HG02943 (cell line): ENCODE data around the gene FRAT1.

ENCODE experiments used
- ATAC-seq: cut with Tn5 transposase; IDR thresholded peaks from one replicate; pipeline ENCODE4 v1.9.1; 2021; ENCODE audit warnings: mild to moderate bottlenecking, low read depth, moderate library complexity; ENCODE audit not compliant: unreplicated experiment

FRAT1 gene

GRCh38 chr10:97363071-97363470 lies 44.0 kb downstream of the FRAT1 start:
- no peak for ATAC-seq

DNA sequence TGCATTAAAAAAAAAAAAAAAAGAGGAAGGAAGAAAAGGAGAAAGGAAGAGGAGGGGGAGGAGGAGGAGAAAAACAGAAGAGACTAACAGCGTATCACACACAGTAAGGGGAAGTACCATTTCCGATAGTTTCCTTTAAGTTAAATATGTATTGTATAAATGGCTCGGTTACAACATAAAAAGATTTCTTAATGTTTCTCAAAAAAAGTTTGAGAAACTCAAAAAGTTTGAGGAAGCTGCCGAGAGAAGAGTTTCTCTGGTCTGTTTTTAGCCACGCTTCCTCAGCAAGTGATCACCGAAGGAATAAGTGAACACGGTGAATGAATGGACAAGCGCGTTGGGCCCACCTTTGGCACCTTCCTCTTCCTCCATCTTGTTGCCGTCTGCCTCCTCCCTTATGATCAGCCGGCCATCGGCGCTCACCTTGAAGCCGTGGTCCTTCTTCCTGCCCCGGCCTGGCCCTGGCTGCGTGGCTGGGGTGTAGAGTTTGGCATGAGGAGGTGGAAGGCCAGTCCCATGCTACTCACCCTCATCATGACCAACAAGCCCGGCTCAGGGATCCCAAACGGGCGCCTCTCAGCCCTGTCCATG lies 46.8 kb downstream of the FRAT1 start:
- no peak for ATAC-seq

DNA sequence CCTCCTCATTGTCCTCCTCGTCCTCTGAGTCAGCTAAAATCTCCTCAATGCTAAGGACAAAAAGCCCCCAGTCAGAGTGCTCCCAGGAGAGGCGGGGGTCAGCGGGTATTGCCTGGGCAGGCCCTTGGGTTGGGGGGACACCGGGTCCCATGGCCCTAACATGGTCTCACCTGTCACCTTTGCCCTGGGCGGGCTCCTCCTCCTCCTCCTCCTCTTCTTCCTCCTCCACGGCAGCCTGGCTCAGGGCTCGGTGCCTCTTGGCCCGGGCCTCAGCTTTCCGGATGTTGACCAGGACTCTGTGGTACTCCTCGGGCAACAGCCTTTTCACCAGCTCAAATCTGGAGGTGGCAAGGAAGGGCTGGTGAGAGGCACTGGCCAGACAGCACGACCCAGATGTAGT lies 47.5 kb downstream of the FRAT1 start:
- no peak for ATAC-seq

DNA sequence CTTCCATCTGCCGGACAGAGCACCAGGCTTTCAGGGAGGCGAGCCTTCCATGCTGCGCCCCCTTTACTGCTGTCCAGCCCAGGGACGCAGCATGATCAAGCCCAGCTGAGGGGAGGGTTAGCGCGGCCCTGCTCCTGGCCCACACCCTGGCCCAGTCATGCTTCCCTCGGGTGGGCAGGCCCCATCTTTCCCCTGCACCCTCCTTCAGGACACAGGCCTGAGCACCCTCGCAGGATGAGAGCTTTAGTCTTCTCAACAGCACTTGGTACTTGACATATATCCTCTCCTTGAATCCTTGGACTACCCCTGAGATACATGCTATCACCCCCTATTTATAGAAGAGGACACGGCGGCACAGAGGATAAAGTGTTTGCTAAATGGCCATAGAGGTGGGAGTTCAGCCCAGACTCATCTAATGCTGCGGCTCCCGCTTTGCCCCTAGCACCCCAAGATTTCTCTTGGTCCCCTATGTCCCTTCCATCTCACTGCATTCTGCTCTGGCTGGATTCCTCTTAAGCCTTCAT lies 48.1 kb downstream of the FRAT1 start:
- no peak for ATAC-seq
